ENCODE measurements around the gene LRRC17.
"Not testable (repeated sequence)": the region's sequence is repeated elsewhere in the genome, so short reads cannot be mapped to it uniquely, and the experiment has no call there.

Gene LRRC17

DNA sequence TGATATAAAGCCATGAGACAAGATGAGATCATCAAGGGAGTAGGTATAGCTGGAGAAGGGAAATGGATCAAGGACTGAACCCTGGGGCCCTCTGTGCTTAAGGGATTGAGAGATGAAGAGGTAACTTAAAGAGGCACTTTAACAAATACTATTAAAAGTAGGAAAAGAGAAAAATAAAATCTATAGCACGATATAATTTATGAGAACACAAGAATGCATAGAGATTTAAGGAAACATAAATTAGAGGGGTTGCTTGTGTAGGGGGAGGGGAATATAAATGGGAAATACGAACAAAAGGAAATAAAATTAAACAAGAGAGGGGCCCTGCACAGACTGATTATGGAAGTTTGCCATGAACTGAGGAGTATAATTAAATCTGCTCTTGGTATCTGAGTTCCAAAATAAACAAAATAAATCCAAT is 15.6 kb upstream of the LRRC17 start:
- no peak overlapping the region for H3K4me3 ChIP-seq (ENCODE audit: low read depth, low read length)
- TF ChIP-seq, protein P1, sequence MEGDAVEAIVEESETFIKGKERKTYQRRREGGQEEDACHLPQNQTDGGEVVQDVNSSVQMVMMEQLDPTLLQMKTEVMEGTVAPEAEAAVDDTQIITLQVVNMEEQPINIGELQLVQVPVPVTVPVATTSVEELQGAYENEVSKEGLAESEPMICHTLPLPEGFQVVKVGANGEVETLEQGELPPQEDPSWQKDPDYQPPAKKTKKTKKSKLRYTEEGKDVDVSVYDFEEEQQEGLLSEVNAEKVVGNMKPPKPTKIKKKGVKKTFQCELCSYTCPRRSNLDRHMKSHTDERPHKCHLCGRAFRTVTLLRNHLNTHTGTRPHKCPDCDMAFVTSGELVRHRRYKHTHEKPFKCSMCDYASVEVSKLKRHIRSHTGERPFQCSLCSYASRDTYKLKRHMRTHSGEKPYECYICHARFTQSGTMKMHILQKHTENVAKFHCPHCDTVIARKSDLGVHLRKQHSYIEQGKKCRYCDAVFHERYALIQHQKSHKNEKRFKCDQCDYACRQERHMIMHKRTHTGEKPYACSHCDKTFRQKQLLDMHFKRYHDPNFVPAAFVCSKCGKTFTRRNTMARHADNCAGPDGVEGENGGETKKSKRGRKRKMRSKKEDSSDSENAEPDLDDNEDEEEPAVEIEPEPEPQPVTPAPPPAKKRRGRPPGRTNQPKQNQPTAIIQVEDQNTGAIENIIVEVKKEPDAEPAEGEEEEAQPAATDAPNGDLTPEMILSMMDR (IDR thresholded peaks at IDR 0.05; ENCODE audit: borderline replicate concordance, insufficient read depth, low read depth, low read length) = no peak

DNA sequence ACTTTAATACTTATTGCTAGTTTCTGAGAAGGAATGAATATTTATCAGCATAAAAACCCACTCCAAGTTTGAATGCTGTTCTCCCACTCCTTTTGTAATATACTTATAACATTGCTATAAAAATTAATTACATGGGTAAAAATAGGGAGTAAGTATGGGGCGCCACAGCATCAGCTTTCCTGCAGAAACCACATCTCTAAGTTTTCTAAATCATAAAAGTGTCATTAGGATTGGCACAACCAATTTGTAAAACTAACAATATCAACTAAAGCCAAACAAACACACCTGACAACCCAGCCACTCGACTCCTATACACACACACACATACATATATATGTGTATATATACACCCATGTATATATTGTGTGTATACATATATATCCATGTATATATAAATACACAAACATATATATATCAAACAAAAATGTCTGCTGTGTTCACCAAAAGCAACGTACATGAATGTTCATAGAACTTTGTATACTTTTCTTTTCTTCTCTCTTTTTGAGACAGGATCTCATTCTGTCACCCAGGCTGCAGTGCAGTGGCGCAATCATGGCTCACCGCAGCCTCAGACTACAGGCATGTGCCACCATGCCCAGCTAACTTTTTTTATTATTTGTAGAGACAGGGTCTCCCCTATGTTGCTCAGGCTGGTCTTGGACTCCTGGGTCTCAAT is 14.8 kb upstream of the LRRC17 start:
- no peak overlapping the region for H3K4me3 ChIP-seq (ENCODE audit: low read depth, low read length)
- TF ChIP-seq, protein P1 (IDR thresholded peaks at IDR 0.05; ENCODE audit: borderline replicate concordance, insufficient read depth, low read depth, low read length) = no peak

DNA sequence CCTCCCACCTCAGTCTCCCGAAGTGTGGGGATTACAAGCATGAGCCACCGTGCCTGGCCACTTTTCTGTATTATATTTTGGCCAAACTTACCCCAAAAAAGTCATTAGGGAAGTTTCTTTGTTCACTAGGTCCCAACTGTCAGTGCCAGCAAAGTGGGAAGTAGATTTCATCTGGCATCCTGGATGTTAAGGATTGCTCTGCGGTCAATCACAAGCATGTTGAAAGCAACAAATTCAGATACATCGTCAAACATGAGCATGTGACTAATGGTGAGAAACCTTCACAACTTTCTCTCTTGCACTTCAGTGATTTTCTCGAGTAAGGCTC is 14.3 kb upstream of the LRRC17 start:
- TF ChIP-seq, protein P1 (IDR thresholded peaks at IDR 0.05; ENCODE audit: borderline replicate concordance, insufficient read depth, low read depth, low read length) = no peak
- no peak overlapping the region for H3K4me3 ChIP-seq (ENCODE audit: low read depth, low read length)

DNA sequence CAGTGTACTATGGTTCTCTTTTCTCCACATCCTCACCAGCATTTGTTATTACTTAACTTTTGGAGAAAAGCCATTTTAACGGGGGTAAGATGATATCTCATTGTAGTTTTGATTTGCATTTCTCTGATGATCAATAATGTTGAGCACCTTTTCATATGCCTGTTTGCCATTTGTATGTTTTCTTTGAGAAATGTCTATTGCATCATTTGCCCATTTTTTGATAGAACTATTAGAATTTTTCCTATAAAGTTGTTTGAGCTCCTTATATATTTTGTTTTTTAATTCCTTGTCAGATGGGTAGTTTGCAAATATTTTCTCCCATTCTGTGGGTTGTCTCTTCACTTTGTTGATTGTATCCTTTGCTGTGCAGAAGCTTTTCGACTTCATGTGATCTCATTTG is 10.7 kb upstream of the LRRC17 start:
- H3K4me3 ChIP-seq (ENCODE audit: low read depth, low read length) = not testable (repeated sequence)

DNA sequence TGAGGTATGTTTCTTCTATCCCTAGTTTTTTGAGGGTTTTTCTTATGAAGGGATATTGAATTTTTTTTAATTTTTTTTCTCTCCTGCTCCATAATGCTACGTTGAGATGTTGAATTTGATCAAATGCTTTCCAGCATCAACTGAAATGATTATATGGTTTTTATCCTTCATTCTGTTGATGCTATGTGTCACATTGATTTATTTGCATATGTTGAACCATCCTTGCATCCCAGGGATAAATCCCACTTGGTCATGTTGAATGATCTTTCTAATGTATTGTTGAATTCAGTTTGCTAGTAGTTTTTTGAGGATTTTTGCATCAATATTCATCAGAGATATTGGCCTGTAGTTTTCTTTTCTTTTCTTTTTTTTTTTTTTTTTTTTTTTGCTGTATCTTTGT is 9.2 kb upstream of the LRRC17 start:
- H3K4me3 ChIP-seq (ENCODE audit: low read depth, low read length) = not testable (repeated sequence)

DNA sequence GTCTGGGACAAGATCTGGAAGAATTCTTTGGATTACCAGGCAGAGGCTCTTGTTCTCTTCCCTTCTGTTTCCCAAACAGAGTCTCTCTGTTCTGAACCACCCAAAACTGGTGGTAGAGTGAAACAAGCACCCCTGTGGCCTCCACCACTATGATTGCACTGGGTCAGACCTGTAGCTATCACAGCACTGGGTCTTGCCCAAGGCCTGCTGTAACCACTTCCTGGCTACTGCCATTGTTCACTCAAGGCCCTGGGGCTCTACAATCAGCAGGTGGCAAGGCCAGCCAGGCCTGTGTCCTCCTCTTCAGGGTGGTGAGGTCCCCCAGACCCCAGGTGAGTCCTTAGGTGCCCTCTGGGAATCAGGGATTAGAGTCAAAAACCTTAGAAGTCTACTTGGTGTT is 4.1 kb upstream of the LRRC17 start:
- TF ChIP-seq, protein P1 (IDR thresholded peaks at IDR 0.05; ENCODE audit: borderline replicate concordance, insufficient read depth, low read depth, low read length) = no peak
- no peak overlapping the region for H3K4me3 ChIP-seq (ENCODE audit: low read depth, low read length)

DNA sequence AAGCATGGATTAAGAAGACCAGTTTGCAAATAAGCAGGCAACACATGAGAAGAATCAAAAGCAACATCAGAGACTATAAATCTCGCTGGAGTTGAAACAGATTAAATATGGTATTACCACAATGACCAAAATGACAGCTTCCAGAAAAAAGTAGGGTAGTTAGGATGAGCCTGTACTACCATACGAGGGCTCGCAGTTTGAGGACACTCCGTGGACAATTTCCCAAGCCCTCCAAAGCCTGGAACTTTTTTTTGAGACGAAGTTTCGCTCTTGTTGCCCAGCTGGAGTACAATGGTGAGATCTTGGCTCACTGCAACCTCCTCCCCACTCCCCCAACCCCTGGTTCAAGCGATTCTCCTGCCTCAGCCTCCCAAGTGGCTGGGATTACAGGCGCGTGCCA is 1.0 kb downstream of the LRRC17 start:
- H3K4me3 ChIP-seq (ENCODE audit: low read depth, low read length) = no peak overlapping the region
- TF ChIP-seq, protein P1 (IDR thresholded peaks at IDR 0.05; ENCODE audit: borderline replicate concordance, insufficient read depth, low read depth, low read length) = no peak

DNA sequence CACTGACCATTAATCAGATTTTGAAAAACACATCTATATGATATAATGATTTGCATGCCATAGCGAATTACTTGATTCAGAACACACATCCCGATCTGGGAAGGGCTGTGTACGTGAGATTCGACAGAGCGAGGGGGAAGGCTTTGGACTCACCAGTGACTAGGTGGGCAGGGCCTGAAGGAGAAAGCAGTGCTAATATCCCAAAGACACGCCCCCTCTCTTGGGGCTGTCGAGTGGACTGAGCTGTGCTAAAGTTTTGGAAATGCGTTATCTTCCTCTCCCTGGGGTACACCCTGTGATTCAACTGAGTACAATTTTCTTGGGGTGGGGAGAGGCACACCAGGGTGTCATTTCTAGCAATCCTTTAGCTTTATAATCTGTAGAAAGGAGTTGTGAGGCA is 1.8 kb downstream of the LRRC17 start:
- TF ChIP-seq, protein P1 (IDR thresholded peaks at IDR 0.05; ENCODE audit: borderline replicate concordance, insufficient read depth, low read depth, low read length) = no peak
- H3K4me3 ChIP-seq (ENCODE audit: low read depth, low read length) = no peak overlapping the region
